GM12878 (cell line): ENCODE measurements around the gene ETV7.
"Not testable (repeated sequence)": the region's sequence is repeated elsewhere in the genome, so short reads cannot be mapped to it uniquely, and the experiment has no call there.

Source experiments
- ATF7 ChIP-seq: fragments of 450-650 bp; IDR thresholded peaks from 2 replicates; pipeline ENCODE4 v1.6.1; 2016; ENCODE audit warnings: low read depth, mild to moderate bottlenecking
- CTCF ChIP-seq, 3 experiments: IDR thresholded peaks in 2 of 3; conservative IDR thresholded peaks in 1 of 3; 2 replicates each; pipeline ENCODE4 v1.5.1; 2011; ENCODE audit warnings: low read depth in 3 of 3, low read length in 3 of 3, mild to moderate bottlenecking in 3 of 3, control low read depth in 2 of 3, moderate library complexity in 2 of 3, inconsistent platforms in 1 of 3, mixed read lengths in 1 of 3; ENCODE audit not compliant: control insufficient read depth in 2 of 3, insufficient read depth in 1 of 3; ENCODE audit errors: extremely low read depth in 1 of 3
- MXI1 ChIP-seq: fragments of 150-350 bp; IDR thresholded peaks from 2 replicates; pipeline ENCODE4 v1.6.1; 2011; ENCODE audit warnings: low read depth, mild to moderate bottlenecking, inconsistent platforms, low read length, improper control_type of control experiment
- NBN ChIP-seq: fragments of 450-650 bp; IDR thresholded peaks from 2 replicates; pipeline ENCODE4 v1.6.1; 2016
- POLR2AphosphoS5 ChIP-seq: IDR thresholded peaks from 2 replicates; pipeline ENCODE4 v1.6.1; 2011; ENCODE audit warnings: mild to moderate bottlenecking, low read length, inconsistent platforms
- SUPT20H ChIP-seq: IDR thresholded peaks from 2 replicates; pipeline ENCODE4 v1.6.1; 2011; ENCODE audit warnings: low read depth, mild to moderate bottlenecking, low read length, moderate library complexity, borderline replicate concordance; ENCODE audit not compliant: control insufficient read depth
- TAF1 ChIP-seq: IDR thresholded peaks from 2 replicates; pipeline ENCODE4 v1.6.1; 2011; ENCODE audit warnings: mild to moderate bottlenecking, low read depth, low read length, borderline replicate concordance
- ZNF217 ChIP-seq: fragments of 450-650 bp; IDR thresholded peaks from 2 replicates; pipeline ENCODE4 v1.6.1; 2017; ENCODE audit warnings: antibody characterized with exemption, mild to moderate bottlenecking
- ZNF274 ChIP-seq: IDR thresholded peaks from one replicate; pipeline ENCODE4 v1.8.0; 2011; ENCODE audit not compliant: insufficient read length, insufficient read depth

GRCh38 chr6:36363371-36363752 is 24.1 kb downstream of the ETV7 start:
- not testable (repeated sequence) for TF ChIP-seq CTCF (IDR thresholded peaks at IDR 0.05 in 2 of 3, conservative IDR thresholded peaks at IDR 0.05 in 1 of 3; ENCODE audit: control insufficient read depth in 2 of 3, extremely low read depth in 1 of 3, insufficient read depth in 1 of 3, low read depth in 3 of 3, low read length in 3 of 3); TAF1; ATF7; MXI1; ZNF274; NBN; POLR2AphosphoS5; ZNF217; SUPT20H
